Nephron progenitor cell (in vitro differentiated cells): ENCODE measurements around the gene FOXK2.
"Not testable (repeated sequence)": the region's sequence is repeated elsewhere in the genome, so short reads cannot be mapped to it uniquely, and the experiment has no call there.

Experiments
- DNase-seq: peaks from one replicate; pipeline ENCODE4 v3.0.0; 2021
- H3K27ac Mint-ChIP-seq: 2 replicates; pipeline ENCODE4 v1.8.0; 2021; ENCODE audit warnings: mild to moderate bottlenecking, moderate library complexity, mixed read lengths
- H3K27me3 Mint-ChIP-seq: 2 replicates; pipeline ENCODE4 v1.8.0; 2021; ENCODE audit warnings: mild to moderate bottlenecking, low read depth, mixed read lengths; ENCODE audit not compliant: poor library complexity
- H3K36me3 Mint-ChIP-seq: 2 replicates; pipeline ENCODE4 v1.8.0; 2021; ENCODE audit warnings: low read depth, mixed read lengths
- H3K4me1 Mint-ChIP-seq: 2 replicates; pipeline ENCODE4 v1.8.0; 2021; ENCODE audit warnings: mixed read lengths
- H3K4me3 Mint-ChIP-seq: 2 replicates; pipeline ENCODE4 v1.8.0; 2021; ENCODE audit warnings: mild to moderate bottlenecking, moderate library complexity, mixed read lengths
- H3K9me3 Mint-ChIP-seq: 2 replicates; pipeline ENCODE4 v1.8.0; 2021; ENCODE audit warnings: mild to moderate bottlenecking, moderate library complexity, mixed read lengths
- TF ChIP-seq, protein P1 (sequence below): fragments of 200-600 bp; sonication (generic); IDR thresholded peaks from 2 replicates; pipeline ENCODE4 v1.5.0; 2021; ENCODE audit warnings: antibody characterized with exemption

Gene FOXK2

DNA sequence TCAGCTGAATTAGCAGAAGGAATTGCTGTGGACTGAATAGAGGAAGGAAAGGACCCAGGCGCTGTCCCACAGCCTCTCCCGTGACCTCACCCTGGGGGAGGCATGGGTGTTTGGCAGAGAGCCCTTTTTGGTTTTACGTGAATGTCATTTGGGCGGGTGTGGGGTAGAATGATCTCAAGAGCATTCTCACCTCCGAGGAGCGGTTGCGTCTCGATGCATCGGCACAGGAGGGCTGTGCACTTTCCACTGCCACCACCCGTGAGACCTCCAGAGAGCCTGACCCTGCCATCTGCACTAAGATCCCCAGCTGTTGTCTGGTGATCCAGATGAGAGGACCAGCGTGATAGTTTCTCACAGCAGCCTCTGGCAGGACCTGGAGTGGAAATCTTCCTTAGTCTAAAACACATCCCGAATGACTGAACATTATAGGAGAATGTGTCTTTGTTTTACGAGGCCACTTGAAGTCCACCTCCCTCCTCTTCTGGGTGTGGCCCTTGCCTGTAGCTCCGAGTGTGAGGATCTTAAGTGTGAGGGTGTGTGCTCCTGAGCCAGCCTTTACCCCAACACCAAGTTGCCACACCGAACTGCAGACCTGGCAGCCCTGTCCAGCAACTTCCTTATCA lies 29.3 kb downstream of the FOXK2 start:
- Mint-ChIP-seq H3K27me3 (no peaks in the 10 kb centered on the region), H3K36me3 (peaks cover 49% of the 10 kb centered on the region), H3K4me1 (peaks cover 34% of the 10 kb centered on the region), H3K4me3 (no peak overlapping the region), H3K9me3 (peaks cover 39% of the 10 kb centered on the region), H3K27ac (peak overlapping the region; percentile 54)
- DNase-seq = no peak
- TF ChIP-seq, protein P1, sequence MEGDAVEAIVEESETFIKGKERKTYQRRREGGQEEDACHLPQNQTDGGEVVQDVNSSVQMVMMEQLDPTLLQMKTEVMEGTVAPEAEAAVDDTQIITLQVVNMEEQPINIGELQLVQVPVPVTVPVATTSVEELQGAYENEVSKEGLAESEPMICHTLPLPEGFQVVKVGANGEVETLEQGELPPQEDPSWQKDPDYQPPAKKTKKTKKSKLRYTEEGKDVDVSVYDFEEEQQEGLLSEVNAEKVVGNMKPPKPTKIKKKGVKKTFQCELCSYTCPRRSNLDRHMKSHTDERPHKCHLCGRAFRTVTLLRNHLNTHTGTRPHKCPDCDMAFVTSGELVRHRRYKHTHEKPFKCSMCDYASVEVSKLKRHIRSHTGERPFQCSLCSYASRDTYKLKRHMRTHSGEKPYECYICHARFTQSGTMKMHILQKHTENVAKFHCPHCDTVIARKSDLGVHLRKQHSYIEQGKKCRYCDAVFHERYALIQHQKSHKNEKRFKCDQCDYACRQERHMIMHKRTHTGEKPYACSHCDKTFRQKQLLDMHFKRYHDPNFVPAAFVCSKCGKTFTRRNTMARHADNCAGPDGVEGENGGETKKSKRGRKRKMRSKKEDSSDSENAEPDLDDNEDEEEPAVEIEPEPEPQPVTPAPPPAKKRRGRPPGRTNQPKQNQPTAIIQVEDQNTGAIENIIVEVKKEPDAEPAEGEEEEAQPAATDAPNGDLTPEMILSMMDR = no peak

DNA sequence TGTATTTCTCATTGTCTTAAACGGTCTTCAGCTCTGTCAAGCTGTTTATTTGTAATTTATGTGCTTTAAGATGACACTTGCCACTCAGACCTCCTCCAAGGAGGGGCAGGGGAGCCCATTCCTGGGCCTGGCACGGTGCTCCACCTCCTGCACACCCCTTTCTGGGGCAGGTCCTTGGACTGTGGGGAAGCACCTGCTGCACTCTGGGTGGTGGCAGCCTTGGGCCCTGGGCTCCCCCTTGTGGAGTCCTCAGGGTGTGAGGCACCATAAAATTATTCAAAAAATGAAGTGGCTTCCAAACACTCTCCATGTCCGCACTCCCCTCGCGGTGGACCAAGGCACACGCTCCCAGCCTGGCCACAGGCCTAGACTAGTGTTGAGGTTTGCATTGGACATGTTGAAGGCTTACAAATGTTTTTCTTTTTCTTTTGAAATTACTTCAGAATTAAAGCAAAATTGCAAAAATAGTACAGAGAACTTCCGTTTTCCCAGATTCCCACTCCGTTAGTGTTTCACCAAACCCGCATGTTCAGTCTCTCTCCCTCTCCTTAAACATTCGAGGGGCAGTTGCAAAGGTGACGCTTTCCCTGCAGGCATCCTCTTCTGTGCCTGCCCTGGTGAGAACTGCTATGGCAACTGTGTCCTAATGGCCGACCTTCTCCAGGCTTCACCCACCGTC lies 32.4 kb downstream of the FOXK2 start:
- peak; percentile 55 for DNase-seq
- H3K4me1 Mint-ChIP-seq = peaks cover 35% of the 10 kb centered on the region
- H3K27ac Mint-ChIP-seq = peak overlapping the region; percentile 89
- peaks cover 23% of the 10 kb centered on the region for H3K36me3 Mint-ChIP-seq
- no peak overlapping the region for H3K4me3 Mint-ChIP-seq
- peaks cover 13% of the 10 kb centered on the region for H3K9me3 Mint-ChIP-seq
- H3K27me3 Mint-ChIP-seq = no peaks in the 10 kb centered on the region
- TF ChIP-seq, protein P1 = peak; percentile 48

DNA sequence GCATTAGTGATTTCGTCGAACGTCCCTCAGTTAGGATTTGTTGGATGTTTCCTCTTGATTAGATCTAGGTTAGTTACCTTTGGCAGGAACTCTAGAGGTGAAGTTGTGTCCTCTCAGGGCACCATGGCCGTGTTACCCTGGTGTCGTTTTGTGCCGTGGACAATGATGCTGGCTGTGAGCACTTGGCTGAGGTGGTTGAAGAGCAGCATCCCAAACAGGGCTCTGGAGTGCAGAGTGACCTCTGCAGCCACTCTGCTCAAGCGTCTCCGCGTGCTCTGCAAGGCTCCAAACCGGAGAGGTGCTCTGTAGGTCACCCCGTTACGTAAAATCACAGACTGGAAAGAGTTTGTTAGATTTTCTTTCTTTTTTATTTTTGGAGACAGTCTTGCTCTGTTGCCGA lies 33.0 kb downstream of the FOXK2 start:
- H3K4me1 Mint-ChIP-seq = peaks cover 35% of the 10 kb centered on the region
- no peak for DNase-seq
- peak overlapping the region; percentile 89 for H3K27ac Mint-ChIP-seq
- no peak overlapping the region for H3K4me3 Mint-ChIP-seq
- TF ChIP-seq, protein P1 = no peak
- peaks cover 18% of the 10 kb centered on the region for H3K36me3 Mint-ChIP-seq
- H3K27me3 Mint-ChIP-seq = no peaks in the 10 kb centered on the region
- peaks cover 9% of the 10 kb centered on the region for H3K9me3 Mint-ChIP-seq

DNA sequence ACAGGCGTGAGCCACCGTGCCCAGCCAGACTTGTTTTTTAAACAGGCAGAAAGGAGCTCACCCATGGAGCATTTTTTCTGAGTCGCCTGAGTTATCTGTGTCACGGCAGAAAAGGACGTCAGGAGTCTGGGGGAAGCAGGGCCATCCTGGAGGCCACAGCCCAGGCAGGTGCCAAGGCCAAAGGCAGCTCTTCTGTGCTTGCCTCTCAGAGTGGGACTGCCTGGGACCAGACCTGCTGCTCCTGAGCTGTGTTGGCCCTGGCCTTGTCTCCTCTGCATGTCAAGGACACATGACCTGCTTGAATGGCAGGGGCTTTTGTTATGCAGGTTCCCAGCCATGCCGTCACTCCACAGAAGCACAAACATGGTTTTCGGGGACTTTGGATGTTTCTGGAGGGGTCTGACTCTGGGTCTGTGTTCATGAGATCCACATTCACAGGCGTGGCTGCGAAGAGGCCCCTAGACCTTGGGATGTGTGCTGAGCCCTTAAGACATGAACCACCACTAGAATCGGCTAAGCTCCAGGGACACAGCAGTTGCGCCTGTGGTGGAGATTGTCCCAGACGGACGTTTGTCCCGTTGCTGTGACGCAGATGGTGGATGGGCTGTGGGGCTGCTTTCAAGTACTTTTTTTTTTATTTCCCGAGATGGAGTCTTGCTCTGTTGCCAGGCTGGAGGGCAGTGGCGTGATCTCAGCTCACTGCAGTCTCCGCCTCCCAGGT lies 33.8 kb downstream of the FOXK2 start:
- no peaks in the 10 kb centered on the region for H3K27me3 Mint-ChIP-seq
- H3K4me3 Mint-ChIP-seq = no peak overlapping the region
- H3K9me3 Mint-ChIP-seq = peaks cover under 1% of the 10 kb centered on the region
- DNase-seq = no peak
- H3K27ac Mint-ChIP-seq = peak overlapping the region; percentile 92
- H3K36me3 Mint-ChIP-seq = peaks cover 15% of the 10 kb centered on the region
- peaks cover 42% of the 10 kb centered on the region for H3K4me1 Mint-ChIP-seq
- TF ChIP-seq, protein P1 = no peak

DNA sequence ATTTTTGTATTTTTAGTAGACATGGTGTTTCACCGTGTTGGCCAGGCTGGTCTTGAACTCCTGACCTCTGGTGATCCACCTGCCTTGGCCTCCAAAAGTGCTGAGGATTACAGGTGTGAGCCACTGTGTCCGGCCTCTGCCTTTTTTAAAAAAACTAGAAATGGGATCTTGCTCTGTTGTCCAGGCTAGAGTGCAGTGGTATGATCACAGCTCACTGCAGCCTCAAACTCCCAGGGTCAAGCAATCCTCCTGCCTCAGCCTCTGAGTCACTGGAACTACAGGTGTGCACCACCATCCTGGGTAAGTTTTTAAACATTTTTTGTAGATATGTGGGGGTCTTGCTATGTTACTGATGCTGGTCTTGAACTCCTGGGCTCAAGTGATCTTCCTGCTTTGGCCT lies 38.0 kb downstream of the FOXK2 start:
- not testable (repeated sequence) for H3K9me3 Mint-ChIP-seq, H3K4me3 Mint-ChIP-seq, H3K27me3 Mint-ChIP-seq, DNase-seq
- peaks cover 64% of the 10 kb centered on the region for H3K4me1 Mint-ChIP-seq
- H3K27ac Mint-ChIP-seq = peak overlapping the region; percentile 78
- H3K36me3 Mint-ChIP-seq = peaks cover 10% of the 10 kb centered on the region

DNA sequence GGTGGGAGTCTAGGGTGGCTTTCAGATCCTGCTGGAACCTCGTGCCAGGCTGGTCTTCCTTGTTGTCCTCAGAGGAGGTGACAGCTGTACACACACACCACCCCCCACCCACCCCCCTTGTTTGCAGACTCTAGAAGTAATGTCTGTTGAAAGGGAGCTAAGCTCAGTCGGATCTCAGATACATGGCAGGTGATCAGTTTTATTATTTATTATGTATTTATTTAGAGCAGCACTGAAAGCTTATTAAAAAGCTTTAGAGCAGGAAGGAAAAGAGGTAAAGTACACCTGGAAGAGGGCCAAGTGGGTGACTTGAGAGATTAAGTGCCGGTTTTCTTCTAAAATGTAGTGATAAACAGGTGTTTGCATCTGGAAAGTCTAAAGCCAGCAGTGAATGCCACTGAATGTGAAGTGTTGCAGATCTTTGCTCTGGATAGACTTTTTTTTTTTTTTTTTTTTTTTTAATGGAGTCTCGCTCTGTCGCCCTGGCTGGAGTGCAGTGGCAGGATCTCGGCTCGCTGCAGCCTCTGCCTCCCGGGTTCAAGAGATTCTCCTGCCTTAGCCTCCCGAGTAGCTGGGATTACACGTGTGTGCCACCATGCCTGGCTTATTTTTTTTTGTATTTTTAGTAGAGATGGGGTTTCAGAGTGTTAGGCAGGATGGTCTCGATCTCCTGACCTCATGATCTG lies 40.2 kb downstream of the FOXK2 start:
- H3K4me1 Mint-ChIP-seq = peaks cover 50% of the 10 kb centered on the region
- peaks cover 10% of the 10 kb centered on the region for H3K36me3 Mint-ChIP-seq
- no peak for DNase-seq
- no peak overlapping the region for H3K4me3 Mint-ChIP-seq
- no peaks in the 10 kb centered on the region for H3K27me3 Mint-ChIP-seq
- no peaks in the 10 kb centered on the region for H3K9me3 Mint-ChIP-seq
- H3K27ac Mint-ChIP-seq = peak overlapping the region; percentile 66
- TF ChIP-seq, protein P1 = no peak
